Gastroesophageal sphincter (tissue), 4 donors: ENCODE data around the gene ADAMTS3. TPM values are rescaled to one million over a fixed set of nuclear protein-coding genes. Genes with fewer than 3 reads are reported as not detected.

Source experiments
- ATAC-seq: fragments of 150-250 bp; one replicate; pipeline ENCODE4 v1.9.1; 2016; ENCODE audit warnings: mild to moderate bottlenecking, moderate library complexity
- H3K27ac ChIP-seq, 4 donors: fragments of 200-600 bp; sonication (generic) in 3 of 4; 1 replicate in 3 of 4; 2 replicates in 1 of 4; pipeline ENCODE4 v1.5.1; 2016 to 2019
- H3K27me3 ChIP-seq: fragments of 200-600 bp; sonication (generic); one replicate; pipeline ENCODE4 v1.5.1; 2019
- H3K36me3 ChIP-seq, 2 donors: fragments of 200-600 bp; sonication (generic); one replicate each; pipeline ENCODE4 v1.5.1; 2019; ENCODE audit warnings: control low read depth in 1 of 2
- H3K4me1 ChIP-seq, 3 donors: fragments of 200-600 bp; sonication (generic); 1 replicate in 2 of 3; 2 replicates in 1 of 3; pipeline ENCODE4 v1.5.1; 2016 to 2019; ENCODE audit warnings: control low read depth in 2 of 3
- H3K4me3 ChIP-seq, 2 donors: fragments of 200-600 bp; sonication (generic); one replicate each; pipeline ENCODE4 v1.5.1; 2019; ENCODE audit warnings: mild to moderate bottlenecking in 1 of 2, moderate library complexity in 1 of 2
- H3K9me3 ChIP-seq, 3 donors: fragments of 200-600 bp; sonication (generic); one replicate each; pipeline ENCODE4 v1.5.1; 2017 to 2019; ENCODE audit warnings: control low read depth in 2 of 3
- CTCF ChIP-seq, 4 experiments: fragments of 200-600 bp in 2 of 4; fragments of 450-650 bp in 2 of 4; sonication (generic) in 1 of 4; IDR thresholded peaks; one replicate each; pipeline ENCODE4 v1.5.1; 2017 to 2019; ENCODE audit warnings: antibody characterized with exemption in 4 of 4, mild to moderate bottlenecking in 2 of 4, moderate library complexity in 2 of 4
- EP300 ChIP-seq: sonication (generic); formaldehyde crosslinking; IDR thresholded peaks from one replicate; pipeline ENCODE4 v1.6.1; 2017; ENCODE audit warnings: antibody characterized with exemption, mild to moderate bottlenecking
- POLR2A ChIP-seq, 2 donors: fragments of 450-650 bp; IDR thresholded peaks; one replicate each; pipeline ENCODE4 v1.6.1; 2017; ENCODE audit warnings: antibody characterized with exemption in 2 of 2, mild to moderate bottlenecking in 2 of 2, moderate library complexity in 1 of 2
- POLR2AphosphoS5 ChIP-seq: sonication (generic); formaldehyde crosslinking; IDR thresholded peaks from one replicate; pipeline ENCODE4 v1.6.1; 2017; ENCODE audit warnings: antibody characterized with exemption
- WGBS, 2 donors: methylation state at CpG; one replicate each; pipeline ENCODE4 v1.1.5; 2018; ENCODE audit warnings: low coverage in 1 of 2; 5-methylcytosine and 5-hydroxymethylcytosine counted together
- total RNA-seq, 4 donors: library from RNA; depleted of rRNA; stranded (reverse); fragments of >200 nt; gene quantifications; one replicate each; pipeline ENCODE4 v1.1.0, GENCODE V29; 2016

ADAMTS3 gene
- total RNA-seq, 4 donors from 2014 or later, result 0.31 to 3.0 (median 1.1) TPM

DNA sequence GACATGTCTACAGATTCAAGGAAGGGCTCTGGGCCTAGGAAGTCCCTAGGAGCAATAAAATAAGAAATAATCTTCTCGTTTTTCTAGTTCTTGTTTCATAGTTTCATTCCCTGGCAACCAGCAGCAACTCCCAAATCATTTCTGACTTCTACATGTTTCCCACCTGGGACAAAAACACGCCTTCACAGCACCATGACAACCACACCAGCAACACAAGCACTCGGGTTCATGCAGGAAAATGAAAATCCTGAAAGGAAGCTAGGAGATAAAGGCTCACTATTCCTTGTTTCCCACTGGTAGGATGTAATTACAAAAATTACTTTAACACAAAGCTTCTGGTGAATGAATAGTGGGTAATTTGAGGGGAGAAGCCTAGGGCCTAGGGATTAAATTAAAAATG lies 158.9 kb downstream of the ADAMTS3 start:
- no peak overlapping the region for H3K27ac ChIP-seq
- no peaks in the 10 kb centered on the region for H3K27me3 ChIP-seq
- H3K36me3 ChIP-seq, result no peaks in the 10 kb centered on the region
- no peak overlapping the region for H3K4me3 ChIP-seq
- no peaks in the 10 kb centered on the region for H3K9me3 ChIP-seq
- TF ChIP-seq EP300 (no peak), POLR2A (IDR thresholded peaks at IDR 0.05) (no peak), CTCF (IDR thresholded peaks at IDR 0.05) (no peak), POLR2AphosphoS5 (no peak)
- ATAC-seq, result no peak
- 0 to 17% methylated on average over 2 to 3 of the region's 3 CpGs for WGBS, 2 donors
- peaks cover 0 to 5% (median 0%) of the 10 kb centered on the region in 3 donors for H3K4me1 ChIP-seq

DNA sequence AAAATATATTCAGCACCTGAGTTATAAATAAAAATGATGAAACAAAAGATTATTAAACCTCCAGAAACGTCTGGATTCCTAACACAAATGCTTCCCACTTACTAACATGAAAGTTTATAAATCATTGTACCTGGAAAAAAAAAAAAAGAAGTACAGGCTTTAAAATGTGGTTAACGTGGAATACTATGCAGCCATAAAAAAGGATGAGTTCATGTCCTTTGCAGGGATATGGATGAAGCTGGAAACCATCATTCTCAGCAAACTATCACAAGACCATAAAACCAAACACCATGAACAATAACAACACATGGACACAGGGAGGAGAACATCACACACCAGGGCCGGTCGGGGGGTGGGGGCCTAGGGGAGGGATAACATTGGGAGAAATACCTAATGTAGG lies 160.5 kb downstream of the ADAMTS3 start:
- Histone ChIP-seq H3K27me3 (no peaks in the 10 kb centered on the region), H3K4me1 (peaks cover 0 to 5% (median 0%) of the 10 kb centered on the region in 3 donors), H3K27ac (no peak overlapping the region), H3K4me3 (no peak overlapping the region), H3K36me3 (no peaks in the 10 kb centered on the region), H3K9me3 (no peaks in the 10 kb centered on the region)
- WGBS, 2 donors, result 48 to 50% methylated on average over 2 of the region's 4 CpGs
- no peak for ATAC-seq
- TF ChIP-seq POLR2AphosphoS5 (no peak), POLR2A (IDR thresholded peaks at IDR 0.05) (no peak), EP300 (no peak), CTCF (IDR thresholded peaks at IDR 0.05) (no peak)

DNA sequence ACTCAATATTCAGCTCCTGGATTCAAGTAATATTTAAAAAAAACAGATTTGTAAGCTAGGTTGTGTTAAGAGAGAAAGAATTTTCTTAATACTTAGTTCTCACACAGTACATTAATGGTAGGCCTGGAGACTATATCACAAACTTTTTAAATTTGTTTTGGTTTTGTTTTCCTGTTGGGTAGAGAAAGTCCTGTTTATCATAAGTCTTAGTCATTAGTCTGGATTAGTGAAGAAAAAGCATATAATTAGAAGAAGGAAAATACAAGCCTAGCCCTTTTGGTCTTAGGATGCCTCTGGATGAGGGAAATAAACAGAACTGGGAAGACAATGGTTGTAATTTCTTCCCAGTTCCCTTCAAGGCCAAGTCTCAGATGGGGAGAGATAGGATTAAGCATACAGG lies 163.6 kb downstream of the ADAMTS3 start:
- TF ChIP-seq CTCF (IDR thresholded peaks at IDR 0.05) (no peak), POLR2AphosphoS5 (no peak), EP300 (no peak), POLR2A (IDR thresholded peaks at IDR 0.05) (no peak)
- H3K27me3 ChIP-seq, result no peaks in the 10 kb centered on the region
- H3K4me3 ChIP-seq, result no peak overlapping the region
- H3K36me3 ChIP-seq, result no peaks in the 10 kb centered on the region
- H3K27ac ChIP-seq, result no peak overlapping the region
- H3K4me1 ChIP-seq, result peaks cover 0 to 5% (median 0%) of the 10 kb centered on the region in 3 donors
- no peaks in the 10 kb centered on the region for H3K9me3 ChIP-seq
- ATAC-seq, result no peak

DNA sequence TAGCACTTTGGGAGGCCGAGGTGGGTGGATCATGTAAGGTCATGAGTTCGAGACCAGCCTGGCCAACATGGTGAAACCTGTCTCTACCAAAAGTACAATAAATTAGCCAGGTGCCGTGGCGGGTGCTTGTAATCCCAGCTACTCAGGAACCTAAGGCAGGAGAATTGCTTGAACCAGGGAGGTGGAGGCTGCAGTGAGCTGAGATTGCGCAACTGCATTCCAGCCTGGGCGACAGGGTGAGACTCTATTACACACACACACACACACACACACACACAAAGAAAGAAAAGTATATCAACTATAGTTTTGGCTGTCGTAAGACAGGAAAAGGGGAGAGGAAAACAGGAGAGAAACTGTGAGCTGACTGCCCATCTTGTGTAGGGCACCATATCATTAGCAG lies 171.7 kb downstream of the ADAMTS3 start:
- Histone ChIP-seq H3K36me3 (no peaks in the 10 kb centered on the region), H3K4me3 (no peak overlapping the region), H3K9me3 (no peaks in the 10 kb centered on the region), H3K4me1 (no peaks in the 10 kb centered on the region), H3K27ac (no peak overlapping the region), H3K27me3 (no peaks in the 10 kb centered on the region)
- no peak for ATAC-seq
- TF ChIP-seq CTCF (IDR thresholded peaks at IDR 0.05) (no peak), POLR2A (IDR thresholded peaks at IDR 0.05) (no peak), POLR2AphosphoS5 (no peak), EP300 (no peak)
- WGBS, 2 donors, result 84 to 89% methylated on average over 3 of the region's 7 CpGs

DNA sequence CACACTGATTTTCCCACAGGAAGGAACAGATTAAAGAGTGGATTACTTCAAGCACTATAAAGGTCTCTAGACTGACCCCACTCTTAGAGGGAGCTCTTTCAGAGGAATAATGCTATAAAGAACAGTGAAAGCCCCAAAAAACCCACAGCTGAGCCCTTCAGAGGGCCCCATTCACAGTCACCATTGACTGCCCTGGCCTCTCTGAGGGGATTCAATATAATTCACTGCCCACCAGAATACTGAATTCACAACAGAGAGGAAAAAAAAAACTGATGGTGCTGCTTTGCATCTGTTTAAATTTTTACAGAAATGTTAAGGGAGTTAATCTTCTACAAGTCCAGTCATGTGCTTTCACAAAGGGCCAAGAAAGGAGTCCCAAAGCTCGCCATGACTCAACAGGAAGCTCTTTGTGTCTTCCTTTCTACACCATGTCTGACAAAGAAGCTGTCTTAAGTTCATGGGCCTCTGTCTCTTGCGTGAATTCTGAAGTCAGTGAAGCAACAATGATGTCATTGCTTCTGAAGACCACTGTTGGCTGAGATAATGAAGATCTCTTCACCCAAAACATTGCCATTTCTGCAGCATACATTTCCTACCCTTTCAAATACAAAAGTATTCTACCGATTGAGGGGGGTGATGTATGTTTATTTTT lies 174.9 kb downstream of the ADAMTS3 start:
- Histone ChIP-seq H3K27ac (no peak overlapping the region), H3K36me3 (no peaks in the 10 kb centered on the region), H3K27me3 (no peaks in the 10 kb centered on the region), H3K4me3 (no peak overlapping the region), H3K9me3 (no peaks in the 10 kb centered on the region), H3K4me1 (peaks cover 0 to 14% (median 0%) of the 10 kb centered on the region in 3 donors)
- no peak for ATAC-seq
- 79 to 95% methylated on average over 2 to 3 of the region's 3 CpGs for WGBS, 2 donors
- no peak for TF ChIP-seq POLR2A (IDR thresholded peaks at IDR 0.05)
- TF ChIP-seq CTCF (IDR thresholded peaks at IDR 0.05), result no peak
- no peak for TF ChIP-seq POLR2AphosphoS5
- no peak for TF ChIP-seq EP300
